Keratinocyte (primary cell): ENCODE data around the gene APP. TPM values are rescaled to one million over a fixed set of nuclear protein-coding genes. Genes with fewer than 3 reads are reported as not detected.

Experiments used
- DNase-seq: peaks from one replicate; pipeline ENCODE4 v3.0.0-alpha.2; 2011; ENCODE audit warnings: low read depth, missing footprints, low spot score
- FAIRE-seq: peaks from 2 replicates; lab custom pipeline; 2011; peaks lifted over from hg19 to GRCh38; lab: Jason Lieb, UNC
- H2AFZ ChIP-seq: 2 replicates; pipeline ENCODE4 v1.6.0; 2012; ENCODE audit warnings: low read length, control low read depth, inconsistent platforms; ENCODE audit not compliant: control insufficient read depth
- H3K27ac ChIP-seq: 2 replicates; pipeline ENCODE4 v1.5.1; 2011; ENCODE audit warnings: low read length; ENCODE audit not compliant: control insufficient read depth, insufficient read depth
- H3K27me3 ChIP-seq: 3 replicates; pipeline ENCODE4 v1.6.0; 2011; ENCODE audit warnings: low read length; ENCODE audit not compliant: control insufficient read depth, insufficient read depth; ENCODE audit errors: extremely low read depth
- H3K36me3 ChIP-seq, 2 experiments: 2 replicates in 1 of 2; 3 replicates in 1 of 2; pipeline ENCODE4 v1.5.1; 2011; ENCODE audit warnings: low read length in 2 of 2, mild to moderate bottlenecking in 1 of 2; ENCODE audit not compliant: control insufficient read depth in 2 of 2, insufficient read depth in 2 of 2; ENCODE audit errors: extremely low read depth in 1 of 2
- H3K4me1 ChIP-seq: 3 replicates; pipeline ENCODE4 v1.5.1; 2011; ENCODE audit warnings: low read length; ENCODE audit not compliant: control insufficient read depth, insufficient read depth; ENCODE audit errors: extremely low read depth
- H3K4me2 ChIP-seq: 3 replicates; pipeline ENCODE4 v1.6.0; 2011; ENCODE audit warnings: low read depth, low read length; ENCODE audit not compliant: control insufficient read depth, insufficient read depth; ENCODE audit errors: extremely low read depth
- H3K4me3 ChIP-seq, 3 experiments: fragments of 200-600 bp in 1 of 3; sonication (generic) in 1 of 3; 2 replicates in 2 of 3; 3 replicates in 1 of 3; pipeline ENCODE4 v1.5.1; 2011 to 2016; ENCODE audit warnings: low read length in 3 of 3, mild to moderate bottlenecking in 3 of 3, control low read depth in 2 of 3, inconsistent platforms in 1 of 3, low read depth in 1 of 3, mixed read lengths in 1 of 3, mixed run types in 1 of 3, moderate library complexity in 1 of 3; ENCODE audit not compliant: control insufficient read depth in 2 of 3, insufficient read depth in 2 of 3; ENCODE audit errors: extremely low read depth in 1 of 3
- H3K79me2 ChIP-seq: 2 replicates; pipeline ENCODE4 v1.6.0; 2012; ENCODE audit warnings: low read length; ENCODE audit not compliant: control insufficient read depth, insufficient read depth
- H3K9ac ChIP-seq: 3 replicates; pipeline ENCODE4 v1.6.0; 2011; ENCODE audit warnings: low read length; ENCODE audit not compliant: control insufficient read depth, insufficient read depth; ENCODE audit errors: extremely low read depth
- H3K9me1 ChIP-seq: 3 replicates; pipeline ENCODE4 v1.6.0; 2011; ENCODE audit warnings: low read length; ENCODE audit not compliant: control insufficient read depth, insufficient read depth; ENCODE audit errors: extremely low read depth
- H3K9me3 ChIP-seq: 2 replicates; pipeline ENCODE4 v1.5.1; 2012; ENCODE audit warnings: low read depth, low read length; ENCODE audit not compliant: control insufficient read depth
- H4K20me1 ChIP-seq: 3 replicates; pipeline ENCODE4 v1.6.0; 2011; ENCODE audit warnings: low read length; ENCODE audit not compliant: control insufficient read depth, insufficient read depth; ENCODE audit errors: extremely low read depth
- EZH2 ChIP-seq: IDR thresholded peaks from one replicate; pipeline ENCODE4 v1.6.1; 2012; ENCODE audit warnings: inconsistent platforms, mild to moderate bottlenecking, low read length, moderate library complexity
- dilution Hi-C: fragments of 300-500 bp; cut with MboI; formaldehyde crosslinking; loops from one replicate; pipeline ENCODE4 v1.7.0; 2020; ENCODE audit warnings: low sequenced_read_pairs; ENCODE audit not compliant: extremely low pct_ligation_motif_present
- polyA plus RNA-seq, 5 experiments: library from polyadenylated mRNA; depleted of rRNA in 3 of 5; stranded (reverse) in 3 of 5; stranded (forward) in 1 of 5; unstranded in 1 of 5; fragments of >200 nt; gene quantifications; 1 replicate in 1 of 5; 2 replicates in 3 of 5; 3 replicates in 1 of 5; pipeline versions ENCODE4 v1.2.1 to v1.2.3, GENCODE V29; 2011 to 2012; ENCODE audit warnings: missing spikeins in 2 of 5, low read depth in 1 of 5, low replicate concordance in 1 of 5
- TF ChIP-seq, protein P1 (sequence below), 3 experiments: IDR thresholded peaks in 1 of 3; conservative IDR thresholded peaks in 1 of 3; optimal IDR thresholded peaks in 1 of 3; 2 replicates in 2 of 3; 3 replicates in 1 of 3; pipeline versions ENCODE3 to v1.5.1; 2011; ENCODE audit warnings: low read length in 3 of 3, mild to moderate bottlenecking in 3 of 3, moderate library complexity in 2 of 3, control low read depth in 1 of 3, inconsistent platforms in 1 of 3; ENCODE audit not compliant: insufficient read depth in 2 of 3; ENCODE audit errors: extremely low read depth in 1 of 3

APP gene
- polyA plus RNA-seq, 1 donor (not counting 4 experiments of a cell fraction or from before 2014, with no cell fraction given) = 1,015 TPM

GRCh38 chr21:25977068-25977611 lies 193.4 kb downstream of the APP start:
- Histone ChIP-seq H3K79me2 (peaks cover 16% of the 10 kb centered on the region), H3K36me3 (peaks cover 34 to 49% of the 10 kb centered on the region in 2 experiments), H3K4me2 (no peak overlapping the region), H3K27ac (no peak overlapping the region), H4K20me1 (peaks cover 5% of the 10 kb centered on the region), H3K9me1 (peaks cover 3% of the 10 kb centered on the region), H3K27me3 (no peaks in the 10 kb centered on the region), H3K4me1 (peaks cover 19% of the 10 kb centered on the region), H3K4me3 (no peak overlapping the region), H3K9ac (no peak overlapping the region), H3K9me3 (no peaks in the 10 kb centered on the region), H2AFZ (no peak overlapping the region)
- TF ChIP-seq, protein P1, sequence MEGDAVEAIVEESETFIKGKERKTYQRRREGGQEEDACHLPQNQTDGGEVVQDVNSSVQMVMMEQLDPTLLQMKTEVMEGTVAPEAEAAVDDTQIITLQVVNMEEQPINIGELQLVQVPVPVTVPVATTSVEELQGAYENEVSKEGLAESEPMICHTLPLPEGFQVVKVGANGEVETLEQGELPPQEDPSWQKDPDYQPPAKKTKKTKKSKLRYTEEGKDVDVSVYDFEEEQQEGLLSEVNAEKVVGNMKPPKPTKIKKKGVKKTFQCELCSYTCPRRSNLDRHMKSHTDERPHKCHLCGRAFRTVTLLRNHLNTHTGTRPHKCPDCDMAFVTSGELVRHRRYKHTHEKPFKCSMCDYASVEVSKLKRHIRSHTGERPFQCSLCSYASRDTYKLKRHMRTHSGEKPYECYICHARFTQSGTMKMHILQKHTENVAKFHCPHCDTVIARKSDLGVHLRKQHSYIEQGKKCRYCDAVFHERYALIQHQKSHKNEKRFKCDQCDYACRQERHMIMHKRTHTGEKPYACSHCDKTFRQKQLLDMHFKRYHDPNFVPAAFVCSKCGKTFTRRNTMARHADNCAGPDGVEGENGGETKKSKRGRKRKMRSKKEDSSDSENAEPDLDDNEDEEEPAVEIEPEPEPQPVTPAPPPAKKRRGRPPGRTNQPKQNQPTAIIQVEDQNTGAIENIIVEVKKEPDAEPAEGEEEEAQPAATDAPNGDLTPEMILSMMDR (optimal IDR thresholded peaks at IDR 0.05 in 1 of 3, IDR thresholded peaks at IDR 0.05 in 1 of 3, conservative IDR thresholded peaks at IDR 0.05 in 1 of 3; ENCODE audit: extremely low read depth in 1 of 3, insufficient read depth in 2 of 3, low read length in 3 of 3) = no peak
- TF ChIP-seq EZH2 = no peak
- dilution Hi-C loops = no loop called here
- DNase-seq = no peak
- no peak for FAIRE-seq

DNA sequence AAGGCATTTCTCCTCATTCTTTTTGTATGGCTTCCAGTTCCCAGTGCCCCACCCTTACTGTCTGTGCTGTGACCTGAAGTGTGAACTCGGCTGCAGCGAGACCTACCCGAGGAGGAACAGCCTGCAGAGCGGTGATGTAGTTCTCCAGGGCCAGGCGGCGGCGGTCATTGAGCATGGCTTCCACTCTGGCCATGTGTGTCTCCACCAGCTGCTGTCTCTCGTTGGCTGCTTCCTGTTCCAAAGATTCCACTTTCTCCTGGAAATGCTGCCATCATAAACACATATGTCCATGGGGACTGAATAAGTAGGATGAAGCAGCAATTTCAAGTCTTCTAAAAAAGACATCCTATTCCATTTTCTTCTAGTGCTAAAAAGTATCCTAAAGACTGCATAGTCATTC lies 195.6 kb downstream of the APP start:
- peaks cover 3% of the 10 kb centered on the region for H4K20me1 ChIP-seq
- no peak overlapping the region for H3K9ac ChIP-seq
- no peak overlapping the region for H3K4me3 ChIP-seq
- peaks cover 12% of the 10 kb centered on the region for H3K79me2 ChIP-seq
- no peak overlapping the region for H2AFZ ChIP-seq
- peaks cover 3% of the 10 kb centered on the region for H3K9me1 ChIP-seq
- H3K4me2 ChIP-seq = no peak overlapping the region
- DNase-seq (no peak), FAIRE-seq (no peak)
- H3K27me3 ChIP-seq = no peaks in the 10 kb centered on the region
- H3K9me3 ChIP-seq = no peaks in the 10 kb centered on the region
- peaks cover 35 to 53% of the 10 kb centered on the region in 2 experiments for H3K36me3 ChIP-seq
- H3K27ac ChIP-seq = no peak overlapping the region
- no peak for TF ChIP-seq EZH2
- TF ChIP-seq, protein P1 (optimal IDR thresholded peaks at IDR 0.05 in 1 of 3, IDR thresholded peaks at IDR 0.05 in 1 of 3, conservative IDR thresholded peaks at IDR 0.05 in 1 of 3; ENCODE audit: extremely low read depth in 1 of 3, insufficient read depth in 2 of 3, low read length in 3 of 3) = no peak
- peaks cover 2% of the 10 kb centered on the region for H3K4me1 ChIP-seq
- dilution Hi-C loops = no loop called here
